Lower lobe of right lung (tissue), 2 donors: ENCODE data around the gene SNAPC5. TPM values are rescaled to one million over a fixed set of nuclear protein-coding genes. Genes with fewer than 3 reads are reported as not detected.
"Not testable (repeated sequence)": the region's sequence is repeated elsewhere in the genome, so short reads cannot be mapped to it uniquely, and the experiment has no call there.

Source experiments
- ATAC-seq, 2 donors: fragments of 200-7000 bp; cut with Tn5 transposase; one replicate each; pipeline ENCODE4 v1.9.1; 2020 to 2022; ENCODE audit warnings: mild to moderate bottlenecking in 2 of 2, moderate library complexity in 2 of 2
- DNase-seq: peaks from one replicate; pipeline ENCODE4 v3.0.0-alpha.2; 2020
- H3K27ac ChIP-seq: fragments of 200-600 bp; one replicate; pipeline ENCODE4 v1.8.0; 2022
- H3K27me3 ChIP-seq: fragments of 200-600 bp; one replicate; pipeline ENCODE4 v1.8.0; 2022; ENCODE audit warnings: low read depth
- H3K36me3 ChIP-seq: fragments of 200-600 bp; one replicate; pipeline ENCODE4 v1.8.0; 2022; ENCODE audit warnings: mild to moderate bottlenecking
- H3K4me1 ChIP-seq: fragments of 200-600 bp; one replicate; pipeline ENCODE4 v1.8.0; 2022
- H3K4me3 ChIP-seq: fragments of 200-600 bp; one replicate; pipeline ENCODE4 v1.8.0; 2022; ENCODE audit warnings: mild to moderate bottlenecking
- H3K9me3 ChIP-seq: fragments of 200-600 bp; one replicate; pipeline ENCODE4 v1.8.0; 2022
- CTCF ChIP-seq: fragments of 200-600 bp; IDR thresholded peaks from one replicate; pipeline ENCODE4 v1.8.0; 2022; ENCODE audit warnings: antibody characterized with exemption, mild to moderate bottlenecking
- intact Hi-C: fragments of 100-400 bp; cut with DNase I; formaldehyde crosslinking; loops from one replicate; pipeline ENCODE4 v1.11.0; 2022
- total RNA-seq: library from RNA; stranded (reverse); fragmentation: NEBNext Ultra II Directional; extraction: Animal tissue kit (Norgen Biotek cat#: 25700); gene quantifications from one replicate; pipeline ENCODE4 v1.2.1, GENCODE V29; 2021
- donor health status: DM: no; HTN: yes; CAD: no; lungs with severe emphysema.

The SNAPC5 gene
- total RNA-seq, 1 donor from 2014 or later = 26.1 TPM

GRCh38 chr15:66474135-66474534 lies 23.4 kb downstream of the SNAPC5 start:
- Histone ChIP-seq H3K9me3 (no peaks in the 10 kb centered on the region), H3K27ac (no peak overlapping the region), H3K27me3 (no peaks in the 10 kb centered on the region), H3K36me3 (peaks cover 5% of the 10 kb centered on the region), H3K4me3 (no peak overlapping the region), H3K4me1 (no peaks in the 10 kb centered on the region)
- ATAC-seq (no peak), DNase-seq (no peak)
- intact Hi-C loops = no loop called here
- TF ChIP-seq CTCF = no peak

- ATAC-seq = peak; percentile 16 to 35
- H3K27ac ChIP-seq = no peak overlapping the region
- H3K4me1 ChIP-seq = no peaks in the 10 kb centered on the region
- H3K9me3 ChIP-seq = no peaks in the 10 kb centered on the region
- intact Hi-C loops = no loop called here
- no peak overlapping the region for H3K4me3 ChIP-seq
- no peaks in the 10 kb centered on the region for H3K27me3 ChIP-seq
- TF ChIP-seq CTCF = no peak
- H3K36me3 ChIP-seq = peaks cover 5% of the 10 kb centered on the region
- no peak for DNase-seq
Observed at GRCh38 chr15:66472176-66472999, 25.2 kb downstream of the SNAPC5 start.

GRCh38 chr15:66470825-66471224 lies 26.7 kb downstream of the SNAPC5 start:
- H3K9me3 ChIP-seq, H3K27ac ChIP-seq, H3K4me1 ChIP-seq, H3K27me3 ChIP-seq, ATAC-seq, H3K4me3 ChIP-seq, H3K36me3 ChIP-seq, DNase-seq, intact Hi-C loops: not testable (repeated sequence)

GRCh38 chr15:66467162-66468040 lies 30.2 kb downstream of the SNAPC5 start:
- ATAC-seq, H3K9me3 ChIP-seq, H3K4me1 ChIP-seq, DNase-seq, H3K27me3 ChIP-seq, H3K36me3 ChIP-seq, H3K4me3 ChIP-seq, intact Hi-C loops, H3K27ac ChIP-seq: not testable (repeated sequence)

- H3K27ac ChIP-seq, H3K4me1 ChIP-seq, ATAC-seq, H3K9me3 ChIP-seq, H3K36me3 ChIP-seq, H3K27me3 ChIP-seq, DNase-seq, H3K4me3 ChIP-seq, intact Hi-C loops: not testable (repeated sequence)
Observed at GRCh38 chr15:66465294-66465693, 32.3 kb downstream of the SNAPC5 start.

GRCh38 chr15:66462627-66463026 lies 34.9 kb downstream of the SNAPC5 start:
- Histone ChIP-seq H3K36me3 (no peaks in the 10 kb centered on the region), H3K27me3 (no peaks in the 10 kb centered on the region), H3K9me3 (no peaks in the 10 kb centered on the region), H3K4me3 (no peak overlapping the region), H3K27ac (no peak overlapping the region), H3K4me1 (peaks cover 9% of the 10 kb centered on the region)
- no peak for TF ChIP-seq CTCF
- intact Hi-C loops = no loop called here
- DNase-seq (no peak), ATAC-seq (no peak)

- peaks cover 9% of the 10 kb centered on the region for H3K4me1 ChIP-seq
- H3K27ac ChIP-seq = no peak overlapping the region
- no peak for ATAC-seq
- no peaks in the 10 kb centered on the region for H3K9me3 ChIP-seq
- H3K36me3 ChIP-seq = no peaks in the 10 kb centered on the region
- no peak for TF ChIP-seq CTCF
- DNase-seq = no peak
- intact Hi-C loops = no loop called here
- H3K27me3 ChIP-seq = no peaks in the 10 kb centered on the region
- no peak overlapping the region for H3K4me3 ChIP-seq
Observed at GRCh38 chr15:66461917-66462316, 35.6 kb downstream of the SNAPC5 start.

- H3K4me3 ChIP-seq, DNase-seq, H3K27me3 ChIP-seq, H3K27ac ChIP-seq, H3K36me3 ChIP-seq, intact Hi-C loops, H3K9me3 ChIP-seq, H3K4me1 ChIP-seq, ATAC-seq: not testable (repeated sequence)
Observed at GRCh38 chr15:66461294-66461693, 36.3 kb downstream of the SNAPC5 start.
